Measurements from ENCODE around the gene KLK3. TPM values are rescaled to one million over a fixed set of nuclear protein-coding genes. Genes with fewer than 3 reads are reported as not detected.

The KLK3 gene
- total and polyA plus RNA-seq, 2 of the 13 experiments (the other 11 are each of a cell fraction or from before 2014, with no cell fraction given), result not detected

GRCh38 chr19:50882188-50882587 is 27.5 kb downstream of the KLK3 start:
- no peak overlapping the region for H3K4me3 ChIP-seq (replicated peaks in 1 of 3; ENCODE audit: insufficient read depth in 1 of 3, low read depth in 2 of 3, low read length in 3 of 3)
- no peak overlapping the region for H2AFZ ChIP-seq (ENCODE audit: low read length)
- no peak overlapping the region for H3K4me2 ChIP-seq (ENCODE audit: low read depth, low read length)
- no TSS peak for BruUV-seq (replicated peaks)
- DNase-seq (ENCODE audit: low spot score), result no peak
- H3K27ac ChIP-seq (ENCODE audit: extremely low read length, insufficient read depth, low read length), result no peak overlapping the region
- H3K36me3 ChIP-seq (replicated peaks in 1 of 2; ENCODE audit: control insufficient read depth in 1 of 2, insufficient read depth in 2 of 2, low read length in 2 of 2), result no peaks in the 10 kb centered on the region
- H3K79me2 ChIP-seq (ENCODE audit: insufficient read depth, low read length), result no peaks in the 10 kb centered on the region
- H3K9me3 ChIP-seq (ENCODE audit: low read length), result no peaks in the 10 kb centered on the region
- in situ Hi-C loops (cut with HindIII; ENCODE audit: extremely low pct_ligation_motif_present, low pct_unique_long_range_greater_than_20kb) (no loop called here), intact Hi-C loops (cut with micrococcal nuclease; ENCODE audit: unreplicated experiment) (no loop called here)
- no peaks in the 10 kb centered on the region for H3K4me1 ChIP-seq (ENCODE audit: insufficient read depth, low read length)
- no peaks in the 10 kb centered on the region for H4K20me1 ChIP-seq (ENCODE audit: insufficient read depth, low read length)
- ATAC-seq, result no peak
- no peaks in the 10 kb centered on the region for H3K27me3 ChIP-seq (ENCODE audit: control insufficient read depth in 1 of 2, insufficient read depth in 2 of 2, low read length in 2 of 2)
- ChIA-PET CTCF (ENCODE audit: low intra/inter-chr PET ratio, low total read pairs) (interaction anchor here (1.2 kb wide), 1 partner anchor 40 kb away, joined by 3 read pairs; no protein-coding TSS in a partner anchor), POLR2A (no interaction called here)
- 3% methylated on average over 2 of the region's 3 CpGs for WGBS (ENCODE audit: low lambda C conversion rate)
- no peak overlapping the region for H3K9ac ChIP-seq (ENCODE audit: insufficient read depth, low read depth, low read length)
- no peak for FAIRE-seq
- TF ChIP-seq TCF7 (IDR thresholded peaks at IDR 0.05; ENCODE audit: low read depth), result no peak
- no peak for TF ChIP-seq KLF12 (CRISPR knock-in tag; IDR thresholded peaks at IDR 0.05; ENCODE audit: borderline replicate concordance)
- TF ChIP-seq PBX3 (CRISPR knock-in tag; IDR thresholded peaks at IDR 0.05; ENCODE audit: borderline replicate concordance), result no peak
- no peak for TF ChIP-seq NRL (CRISPR knock-in tag; IDR thresholded peaks at IDR 0.05; ENCODE audit: borderline replicate concordance)
- TF ChIP-seq ZNF549 (CRISPR knock-in tag; IDR thresholded peaks at IDR 0.05), result no peak
- TF ChIP-seq ZNF576 (CRISPR knock-in tag; IDR thresholded peaks at IDR 0.05), result no peak
- no peak for TF ChIP-seq TRIM22 (IDR thresholded peaks at IDR 0.05)
- no peak for TF ChIP-seq JUNB (CRISPR knock-in tag; IDR thresholded peaks at IDR 0.05; ENCODE audit: borderline replicate concordance)
- TF ChIP-seq CEBPG (CRISPR knock-in tag; IDR thresholded peaks at IDR 0.05), result no peak
- TF ChIP-seq ZNF142 (CRISPR knock-in tag; IDR thresholded peaks at IDR 0.05), result no peak
- no peak for TF ChIP-seq SPEN (CRISPR knock-in tag; IDR thresholded peaks at IDR 0.05; ENCODE audit: low read depth)
- TF ChIP-seq NFE2 (CRISPR knock-in tag; IDR thresholded peaks at IDR 0.05), result no peak
- no peak for TF ChIP-seq ZSCAN22 (CRISPR knock-in tag; IDR thresholded peaks at IDR 0.05)
- no peak for TF ChIP-seq TBX2 (CRISPR knock-in tag; IDR thresholded peaks at IDR 0.05; ENCODE audit: borderline replicate concordance)

Measured in HepG2 (cell line).